ENCODE results near the gene MATK.

Gene MATK

GRCh38 chr19:3790941-3791340 is 4.8 kb upstream of the MATK start:
- H3K36me3 ChIP-seq (ENCODE audit: control insufficient read depth, insufficient read depth, low read length): no peaks in the 10 kb centered on the region
- 90 to 91% methylated on average over 7 of the region's 7 CpGs for WGBS, 2 experiments
- peaks cover 10% of the 10 kb centered on the region for H3K27me3 ChIP-seq (ENCODE audit: control insufficient read depth, insufficient read depth, low read length, poor library complexity, severe bottlenecking)
- no peaks in the 10 kb centered on the region for H3K4me1 ChIP-seq (ENCODE audit: control insufficient read depth, insufficient read depth, low read length)
- H3K4me3 ChIP-seq (ENCODE audit: insufficient read depth, low read depth, low read length): no peak overlapping the region
- no peaks in the 10 kb centered on the region for H3K9me3 ChIP-seq (ENCODE audit: control insufficient read depth, low read length)
- H3K27ac ChIP-seq (ENCODE audit: insufficient read depth, low read depth, low read length, poor library complexity, severe bottlenecking): no peak overlapping the region

GRCh38 chr19:3790209-3790734 is 4.1 kb upstream of the MATK start:
- H3K36me3 ChIP-seq (ENCODE audit: control insufficient read depth, insufficient read depth, low read length): no peaks in the 10 kb centered on the region
- H3K4me1 ChIP-seq (ENCODE audit: control insufficient read depth, insufficient read depth, low read length): no peaks in the 10 kb centered on the region
- WGBS, 2 experiments: 79 to 84% methylated on average over 6 of the region's 6 CpGs
- no peaks in the 10 kb centered on the region for H3K9me3 ChIP-seq (ENCODE audit: control insufficient read depth, low read length)
- no peak overlapping the region for H3K4me3 ChIP-seq (ENCODE audit: insufficient read depth, low read depth, low read length)
- no peak overlapping the region for H3K27ac ChIP-seq (ENCODE audit: insufficient read depth, low read depth, low read length, poor library complexity, severe bottlenecking)
- H3K27me3 ChIP-seq (ENCODE audit: control insufficient read depth, insufficient read depth, low read length, poor library complexity, severe bottlenecking): peaks cover 17% of the 10 kb centered on the region

GRCh38 chr19:3788996-3789778 is 3.0 kb upstream of the MATK start:
- Histone ChIP-seq H3K4me3 (ENCODE audit: insufficient read depth, low read depth, low read length) (no peak overlapping the region), H3K27ac (ENCODE audit: insufficient read depth, low read depth, low read length, poor library complexity, severe bottlenecking) (no peak overlapping the region), H3K36me3 (ENCODE audit: control insufficient read depth, insufficient read depth, low read length) (no peaks in the 10 kb centered on the region), H3K4me1 (ENCODE audit: control insufficient read depth, insufficient read depth, low read length) (no peaks in the 10 kb centered on the region), H3K9me3 (ENCODE audit: control insufficient read depth, low read length) (no peaks in the 10 kb centered on the region), H3K27me3 (ENCODE audit: control insufficient read depth, insufficient read depth, low read length, poor library complexity, severe bottlenecking) (peaks cover 27% of the 10 kb centered on the region)
- WGBS, 2 experiments: 69 to 71% methylated on average over 15 to 16 of the region's 16 CpGs

- Histone ChIP-seq H3K4me1 (ENCODE audit: control insufficient read depth, insufficient read depth, low read length) (no peaks in the 10 kb centered on the region), H3K27me3 (ENCODE audit: control insufficient read depth, insufficient read depth, low read length, poor library complexity, severe bottlenecking) (peaks cover 37% of the 10 kb centered on the region), H3K9me3 (ENCODE audit: control insufficient read depth, low read length) (no peaks in the 10 kb centered on the region), H3K27ac (ENCODE audit: insufficient read depth, low read depth, low read length, poor library complexity, severe bottlenecking) (no peak overlapping the region), H3K4me3 (ENCODE audit: insufficient read depth, low read depth, low read length) (peak overlapping the region; percentile 42), H3K36me3 (ENCODE audit: control insufficient read depth, insufficient read depth, low read length) (no peaks in the 10 kb centered on the region)
- 4 to 5% methylated on average over 47 of the region's 47 CpGs for WGBS, 2 experiments
Observed at GRCh38 chr19:3785451-3785937, 687 bp downstream of the MATK start.

- Histone ChIP-seq H3K4me3 (ENCODE audit: insufficient read depth, low read depth, low read length) (no peak overlapping the region), H3K9me3 (ENCODE audit: control insufficient read depth, low read length) (no peaks in the 10 kb centered on the region), H3K27ac (ENCODE audit: insufficient read depth, low read depth, low read length, poor library complexity, severe bottlenecking) (no peak overlapping the region), H3K27me3 (ENCODE audit: control insufficient read depth, insufficient read depth, low read length, poor library complexity, severe bottlenecking) (peaks cover 37% of the 10 kb centered on the region), H3K4me1 (ENCODE audit: control insufficient read depth, insufficient read depth, low read length) (no peaks in the 10 kb centered on the region), H3K36me3 (ENCODE audit: control insufficient read depth, insufficient read depth, low read length) (no peaks in the 10 kb centered on the region)
- WGBS, 2 experiments: 34 to 35% methylated on average over 25 of the region's 25 CpGs
Observed at GRCh38 chr19:3784607-3785450, 1.4 kb downstream of the MATK start.

GRCh38 chr19:3783660-3784584 is 2.3 kb downstream of the MATK start:
- no peaks in the 10 kb centered on the region for H3K36me3 ChIP-seq (ENCODE audit: control insufficient read depth, insufficient read depth, low read length)
- H3K4me3 ChIP-seq (ENCODE audit: insufficient read depth, low read depth, low read length): no peak overlapping the region
- H3K27ac ChIP-seq (ENCODE audit: insufficient read depth, low read depth, low read length, poor library complexity, severe bottlenecking): no peak overlapping the region
- WGBS, 2 experiments: 64 to 65% methylated on average over 49 of the region's 49 CpGs
- H3K9me3 ChIP-seq (ENCODE audit: control insufficient read depth, low read length): no peaks in the 10 kb centered on the region
- peaks cover 37% of the 10 kb centered on the region for H3K27me3 ChIP-seq (ENCODE audit: control insufficient read depth, insufficient read depth, low read length, poor library complexity, severe bottlenecking)
- no peaks in the 10 kb centered on the region for H3K4me1 ChIP-seq (ENCODE audit: control insufficient read depth, insufficient read depth, low read length)

GRCh38 chr19:3782903-3783302 is 3.3 kb downstream of the MATK start:
- WGBS, 2 experiments: 91 to 94% methylated on average over 13 of the region's 13 CpGs

GRCh38 chr19:3782330-3782729 is 3.9 kb downstream of the MATK start:
- Histone ChIP-seq H3K9me3 (ENCODE audit: control insufficient read depth, low read length) (no peaks in the 10 kb centered on the region), H3K4me3 (ENCODE audit: insufficient read depth, low read depth, low read length) (no peak overlapping the region), H3K36me3 (ENCODE audit: control insufficient read depth, insufficient read depth, low read length) (no peaks in the 10 kb centered on the region), H3K27me3 (ENCODE audit: control insufficient read depth, insufficient read depth, low read length, poor library complexity, severe bottlenecking) (peaks cover 37% of the 10 kb centered on the region), H3K27ac (ENCODE audit: insufficient read depth, low read depth, low read length, poor library complexity, severe bottlenecking) (no peak overlapping the region), H3K4me1 (ENCODE audit: control insufficient read depth, insufficient read depth, low read length) (no peaks in the 10 kb centered on the region)
- whole genome bisulfite sequencing, 2 experiments: 89 to 100% methylated on average over 1 of the region's 1 CpG

More at GRCh38 chr19:3782903-3783302, 3.3 kb downstream of the MATK start:
- H3K4me3 ChIP-seq (ENCODE audit: insufficient read depth, low read depth, low read length): no peak overlapping the region
- no peak overlapping the region for H3K27ac ChIP-seq (ENCODE audit: insufficient read depth, low read depth, low read length, poor library complexity, severe bottlenecking)
- peaks cover 37% of the 10 kb centered on the region for H3K27me3 ChIP-seq (ENCODE audit: control insufficient read depth, insufficient read depth, low read length, poor library complexity, severe bottlenecking)
- no peaks in the 10 kb centered on the region for H3K9me3 ChIP-seq (ENCODE audit: control insufficient read depth, low read length)
- no peaks in the 10 kb centered on the region for H3K4me1 ChIP-seq (ENCODE audit: control insufficient read depth, insufficient read depth, low read length)
- H3K36me3 ChIP-seq (ENCODE audit: control insufficient read depth, insufficient read depth, low read length): no peaks in the 10 kb centered on the region

GRCh38 chr19:3781603-3782002 is 4.6 kb downstream of the MATK start:
- WGBS, 2 experiments: 90 to 92% methylated on average over 2 of the region's 2 CpGs

More at GRCh38 chr19:3781603-3782002, 4.6 kb downstream of the MATK start:
- Histone ChIP-seq H3K9me3 (ENCODE audit: control insufficient read depth, low read length) (no peaks in the 10 kb centered on the region), H3K4me3 (ENCODE audit: insufficient read depth, low read depth, low read length) (no peak overlapping the region), H3K36me3 (ENCODE audit: control insufficient read depth, insufficient read depth, low read length) (no peaks in the 10 kb centered on the region), H3K27ac (ENCODE audit: insufficient read depth, low read depth, low read length, poor library complexity, severe bottlenecking) (no peak overlapping the region), H3K27me3 (ENCODE audit: control insufficient read depth, insufficient read depth, low read length, poor library complexity, severe bottlenecking) (peaks cover 32% of the 10 kb centered on the region), H3K4me1 (ENCODE audit: control insufficient read depth, insufficient read depth, low read length) (no peaks in the 10 kb centered on the region)

Data from ectodermal cell (in vitro differentiated cells).